H1 (cell line): Measurements from ENCODE around the gene CYP4F11. TPM values are rescaled to one million over a fixed set of nuclear protein-coding genes. Genes with fewer than 3 reads are reported as not detected.

Experiments
- CTCF ChIA-PET: fragments of 300-600 bp; sonication (Branson Sonifier 250); formaldehyde crosslinking; loops from one replicate; lab custom pipeline; 2021; ENCODE audit not compliant: partially characterized antibody; lab: Charles Lee
- POLR2A ChIA-PET: fragments of 300-600 bp; sonication (Branson Sonifier 250); formaldehyde crosslinking; loops from one replicate; lab custom pipeline; 2021; ENCODE audit warnings: inconsistent platforms; ENCODE audit not compliant: partially characterized antibody; lab: Charles Lee
- DNase-seq, 2 experiments: peaks; one replicate each; pipeline versions ENCODE4 v3.0.0 to v3.0.0-alpha.2; 2010 to 2022; ENCODE audit warnings: low spot score in 2 of 2, low read depth in 1 of 2, mixed read lengths in 1 of 2
- FAIRE-seq: peaks from 2 replicates; lab custom pipeline; 2011; peaks lifted over from hg19 to GRCh38; lab: Jason Lieb, UNC
- H2AFZ ChIP-seq: 2 replicates; pipeline ENCODE4 v1.8.1; 2012; ENCODE audit warnings: low read length, inconsistent platforms
- H2AK5ac ChIP-seq: 2 replicates; pipeline ENCODE4 v1.6.1; 2013; ENCODE audit warnings: low read depth, low read length
- H2BK120ac ChIP-seq: replicated peaks from 2 replicates; pipeline ENCODE3; 2013; ENCODE audit warnings: low read depth, low read length, inconsistent platforms
- H2BK12ac ChIP-seq: 2 replicates; pipeline ENCODE4 v1.6.1; 2013; ENCODE audit warnings: low read depth, low read length
- H2BK15ac ChIP-seq: 2 replicates; pipeline ENCODE4 v1.6.1; 2013; ENCODE audit warnings: low read length
- H2BK20ac ChIP-seq: 2 replicates; pipeline ENCODE4 v1.6.1; 2013; ENCODE audit warnings: low read length
- H2BK5ac ChIP-seq: 2 replicates; pipeline ENCODE4 v1.6.1; 2013; ENCODE audit warnings: low read depth, low read length
- H3K14ac ChIP-seq: 2 replicates; pipeline ENCODE4 v1.6.1; 2013; ENCODE audit warnings: inconsistent platforms; ENCODE audit not compliant: insufficient read length
- H3K18ac ChIP-seq: 2 replicates; pipeline ENCODE4 v1.6.1; 2013; ENCODE audit warnings: low read length; ENCODE audit errors: extremely low read depth
- H3K23ac ChIP-seq: 2 replicates; pipeline ENCODE4 v1.6.1; 2013; ENCODE audit warnings: inconsistent platforms; ENCODE audit not compliant: insufficient read length
- H3K23me2 ChIP-seq: 2 replicates; pipeline ENCODE4 v1.6.1; 2013; ENCODE audit warnings: low read depth, low read length
- H3K27ac ChIP-seq: 2 replicates; pipeline ENCODE4 v1.6.1; 2011; ENCODE audit warnings: low read depth, low read length, inconsistent platforms
- H3K27me3 ChIP-seq, 4 experiments: replicated peaks in 1 of 4; 1 replicate in 1 of 4; 2 replicates in 3 of 4; pipeline versions ENCODE4 v1.6.1 to v1.8.1; 2011 to 2013; ENCODE audit warnings: low read length in 3 of 4, mild to moderate bottlenecking in 3 of 4, inconsistent platforms in 2 of 4, mixed read lengths in 2 of 4, moderate library complexity in 1 of 4; ENCODE audit not compliant: control insufficient read depth in 3 of 4, insufficient read depth in 3 of 4; ENCODE audit errors: extremely low read depth in 1 of 4
- H3K36me3 ChIP-seq, 4 experiments: 2 replicates each; pipeline versions ENCODE4 v1.6.1 to v1.8.1; 2011 to 2013; ENCODE audit warnings: mild to moderate bottlenecking in 4 of 4, low read length in 3 of 4, moderate library complexity in 2 of 4, control low read depth in 1 of 4, inconsistent platforms in 1 of 4; ENCODE audit not compliant: insufficient read depth in 4 of 4, control insufficient read depth in 2 of 4
- H3K4ac ChIP-seq: replicated peaks from 2 replicates; pipeline ENCODE3; 2013; ENCODE audit warnings: low read length, low read depth, mixed read lengths, inconsistent platforms; ENCODE audit not compliant: insufficient read length
- H3K4me1 ChIP-seq, 4 experiments: replicated peaks in 1 of 4; 1 replicate in 1 of 4; 2 replicates in 3 of 4; pipeline versions ENCODE4 v1.6.1 to v1.8.1; 2011 to 2013; ENCODE audit warnings: low read length in 3 of 4, inconsistent platforms in 2 of 4, mixed read lengths in 1 of 4; ENCODE audit not compliant: insufficient read depth in 4 of 4, control insufficient read depth in 3 of 4
- H3K4me2 ChIP-seq, 2 experiments: 2 replicates each; pipeline versions ENCODE4 v1.6.1 to v1.8.1; 2011 to 2013; ENCODE audit warnings: low read depth in 2 of 2, low read length in 2 of 2, control low read depth in 1 of 2, inconsistent platforms in 1 of 2, mild to moderate bottlenecking in 1 of 2; ENCODE audit not compliant: insufficient read depth in 1 of 2
- H3K4me3 ChIP-seq, 4 experiments: fragments of 200-600, 300-600 bp in 1 of 4; sonication (generic), shearing (Covaris generic), sonication (Bioruptor Twin) in 1 of 4; 2 replicates each; pipeline versions ENCODE4 v1.5.1 to v1.8.1; 2011 to 2016; ENCODE audit warnings: low read length in 4 of 4, low read depth in 3 of 4, control low read depth in 2 of 4, inconsistent platforms in 2 of 4, mild to moderate bottlenecking in 2 of 4, mixed read lengths in 1 of 4, moderate library complexity in 1 of 4; ENCODE audit not compliant: insufficient read depth in 2 of 4; ENCODE audit errors: extremely low read depth in 1 of 4
- H3K56ac ChIP-seq: replicated peaks from 2 replicates; pipeline ENCODE3; 2013; ENCODE audit warnings: low read depth, mild to moderate bottlenecking, mixed read lengths, low read length, inconsistent platforms; ENCODE audit not compliant: insufficient read length
- H3K79me1 ChIP-seq: 2 replicates; pipeline ENCODE4 v1.6.1; 2013; ENCODE audit warnings: low read depth, low read length, control low read depth
- H3K79me2 ChIP-seq, 2 experiments: 2 replicates each; pipeline versions ENCODE4 v1.6.1 to v1.8.1; 2012 to 2013; ENCODE audit warnings: low read length in 2 of 2, mild to moderate bottlenecking in 2 of 2, inconsistent platforms in 1 of 2; ENCODE audit not compliant: insufficient read depth in 2 of 2, control insufficient read depth in 1 of 2
- H3K9ac ChIP-seq, 4 experiments: replicated peaks in 1 of 4; 1 replicate in 1 of 4; 2 replicates in 3 of 4; pipeline versions ENCODE4 v1.6.1 to v1.8.1; 2011 to 2013; ENCODE audit warnings: low read depth in 3 of 4, low read length in 3 of 4, control low read depth in 2 of 4, mild to moderate bottlenecking in 2 of 4, moderate library complexity in 2 of 4, inconsistent platforms in 1 of 4; ENCODE audit errors: extremely low read depth in 1 of 4
- H3K9me3 ChIP-seq, 2 experiments: 2 replicates each; pipeline versions ENCODE4 v1.6.1 to v1.8.1; 2012 to 2013; ENCODE audit warnings: mild to moderate bottlenecking in 2 of 2, moderate library complexity in 2 of 2, control low read depth in 1 of 2, inconsistent platforms in 1 of 2, low read depth in 1 of 2, low read length in 1 of 2, mixed read lengths in 1 of 2; ENCODE audit not compliant: insufficient read depth in 2 of 2
- H4K20me1 ChIP-seq, 2 experiments: replicated peaks in 1 of 2; 2 replicates each; pipeline versions ENCODE3 to v1.8.1; 2011 to 2013; ENCODE audit warnings: inconsistent platforms in 2 of 2, low read length in 2 of 2, mild to moderate bottlenecking in 1 of 2; ENCODE audit not compliant: insufficient read depth in 2 of 2, control insufficient read depth in 1 of 2
- H4K5ac ChIP-seq: 2 replicates; pipeline ENCODE4 v1.6.1; 2013; ENCODE audit warnings: low read length, low read depth, mixed read lengths, inconsistent platforms; ENCODE audit not compliant: insufficient read length
- H4K8ac ChIP-seq: 2 replicates; pipeline ENCODE4 v1.8.0; 2013; ENCODE audit warnings: mild to moderate bottlenecking, moderate library complexity, low read length, inconsistent platforms; ENCODE audit not compliant: insufficient read depth; ENCODE audit errors: extremely low read depth
- H4K91ac ChIP-seq: replicated peaks from 2 replicates; pipeline ENCODE3; 2013; ENCODE audit warnings: low read length, mixed read lengths, inconsistent platforms; ENCODE audit not compliant: insufficient read length
- CBX5 ChIP-seq: fragments of 300-800, 300-1000 bp; sonication (generic); IDR thresholded peaks from 2 replicates; pipeline ENCODE4 v1.7.1; 2016; ENCODE audit warnings: antibody characterized with exemption, low read length, low read depth
- JUN ChIP-seq: IDR thresholded peaks from 2 replicates; pipeline ENCODE4 v1.6.1; 2011; ENCODE audit warnings: low read depth, mild to moderate bottlenecking, improper control_type of control experiment, low read length
- SIRT6 ChIP-seq: IDR thresholded peaks from one replicate; pipeline ENCODE4 v1.7.1; 2012; ENCODE audit warnings: low read length, inconsistent platforms
- TCF12 ChIP-seq: IDR thresholded peaks from 2 replicates; pipeline ENCODE4 v1.6.1; 2011; ENCODE audit warnings: low read depth, mild to moderate bottlenecking, low read length
- WGBS, 2 experiments: shearing (Covaris generic) in 1 of 2; methylation state at CpG; one replicate each; pipeline versions ENCODE4 v1.1.6 to v1.1.7; 2013 to 2015; ENCODE audit warnings: low lambda C conversion rate in 2 of 2, mixed read lengths in 2 of 2, inconsistent platforms in 1 of 2, low coverage in 1 of 2, missing lambda C conversion rate in 1 of 2; ENCODE audit not compliant: insufficient replicate concordance in 2 of 2, insufficient coverage in 1 of 2, insufficient read length in 1 of 2; ENCODE audit errors: extremely low coverage in 1 of 2, missing lambda C conversion rate in 1 of 2; 5-methylcytosine and 5-hydroxymethylcytosine counted together
- polyA plus RNA-seq, 7 experiments: library from polyadenylated mRNA; depleted of rRNA in 3 of 7; stranded (reverse) in 5 of 7; unstranded in 2 of 7; fragments of >200 nt in 5 of 7; fragments of 200-250 nt in 2 of 7; gene quantifications; 1 replicate in 5 of 7; 2 replicates in 1 of 7; 4 replicates in 1 of 7; pipeline versions ENCODE4 v1.2.1 to v1.2.3, GENCODE V29; 2011 to 2013; ENCODE audit warnings: missing spikeins in 2 of 7, mixed read lengths in 2 of 7
- total RNA-seq: library from RNA; stranded (reverse); fragmentation: NEBNext Ultra II Directional; extraction: Animal tissue kit (Norgen Biotek cat#: 25700); gene quantifications from 2 replicates; pipeline ENCODE4 v1.2.1, GENCODE V29; 2021
- TF ChIP-seq, protein P1 (sequence below): IDR thresholded peaks from 2 replicates; pipeline ENCODE4 v1.6.1; 2012; ENCODE audit warnings: inconsistent platforms

Gene CYP4F11
- total and polyA plus RNA-seq, 2 of the 8 experiments (the other 6 are each of a cell fraction or from before 2014, with no cell fraction given) = not detected

DNA sequence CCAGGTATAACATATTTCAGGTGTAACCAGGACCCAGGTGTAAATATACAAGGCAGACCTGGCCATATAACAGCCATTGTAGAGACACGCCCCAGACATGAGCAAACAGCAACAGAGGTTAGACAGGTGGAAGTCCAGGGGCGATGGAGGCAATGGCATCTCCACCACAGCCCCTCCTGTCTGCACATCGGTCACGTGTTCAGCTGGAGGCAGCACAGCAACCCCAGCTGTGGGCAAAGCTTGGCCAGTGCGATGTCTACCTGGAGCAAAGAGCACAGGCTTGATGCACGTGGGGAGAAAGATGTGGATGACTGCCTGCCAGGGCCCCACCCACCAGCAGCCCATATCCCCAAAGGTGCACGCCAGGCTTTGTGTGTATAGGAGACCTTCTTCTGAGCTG, 40.9 kb downstream of the CYP4F11 start:
- WGBS, 2 experiments = 42% methylated on average over 7 of the region's 7 CpGs; no CpG with 5 or more reads in 1 of the 2 experiments
- H3K4ac ChIP-seq = no peak overlapping the region
- POLR2A ChIA-PET = no interaction called here
- no peak for FAIRE-seq
- H3K27me3 ChIP-seq = no peaks in the 10 kb centered on the region
- no peak overlapping the region for H3K18ac ChIP-seq
- H2BK12ac ChIP-seq = no peak overlapping the region
- no peak overlapping the region for H4K5ac ChIP-seq
- no peak overlapping the region for H2AFZ ChIP-seq
- H4K8ac ChIP-seq = no peak overlapping the region
- H3K56ac ChIP-seq = no peak overlapping the region
- TF ChIP-seq, protein P1, sequence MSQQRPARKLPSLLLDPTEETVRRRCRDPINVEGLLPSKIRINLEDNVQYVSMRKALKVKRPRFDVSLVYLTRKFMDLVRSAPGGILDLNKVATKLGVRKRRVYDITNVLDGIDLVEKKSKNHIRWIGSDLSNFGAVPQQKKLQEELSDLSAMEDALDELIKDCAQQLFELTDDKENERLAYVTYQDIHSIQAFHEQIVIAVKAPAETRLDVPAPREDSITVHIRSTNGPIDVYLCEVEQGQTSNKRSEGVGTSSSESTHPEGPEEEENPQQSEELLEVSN = no peak
- TF ChIP-seq SIRT6 (no peak), JUN (no peak), CBX5 (no peak), TCF12 (no peak)
- H2BK5ac ChIP-seq = no peak overlapping the region
- no peak overlapping the region for H2AK5ac ChIP-seq
- H4K20me1 ChIP-seq = no peaks in the 10 kb centered on the region
- CTCF ChIA-PET = no interaction called here
- peaks cover 5% of the 10 kb centered on the region; the same call in 1 of the 2 replicates for H3K23me2 ChIP-seq
- DNase-seq = no peak
- H3K36me3 ChIP-seq = no peaks in the 10 kb centered on the region
- H4K91ac ChIP-seq = no peak overlapping the region
- no peak overlapping the region for H3K14ac ChIP-seq
- no peak overlapping the region for H3K4me3 ChIP-seq
- no peaks in the 10 kb centered on the region for H3K4me1 ChIP-seq
- H2BK15ac ChIP-seq = no peak overlapping the region
- H2BK20ac ChIP-seq = no peak overlapping the region
- no peak overlapping the region for H3K23ac ChIP-seq
- no peak overlapping the region for H3K4me2 ChIP-seq
- no peak overlapping the region for H3K9ac ChIP-seq
- no peaks in the 10 kb centered on the region for H3K79me1 ChIP-seq
- H2BK120ac ChIP-seq = no peak overlapping the region
- H3K79me2 ChIP-seq = no peaks in the 10 kb centered on the region
- peaks cover 87 to 88% of the 10 kb centered on the region in 2 experiments for H3K9me3 ChIP-seq
- no peak overlapping the region for H3K27ac ChIP-seq
